OCI-LY3 (cell line): Measurements from ENCODE around the gene RNF148.

Experiments
- H2AFZ ChIP-seq: fragments of 200-600, 300-600 bp; shearing (Covaris generic); 2 replicates; pipeline ENCODE4 v1.6.0; 2014; ENCODE audit warnings: antibody characterized with exemption, low read depth, low read length
- H3K27ac ChIP-seq: fragments of 200-600, 300-600 bp; sonication (generic); 2 replicates; pipeline ENCODE4 v1.5.1; 2014; ENCODE audit warnings: mild to moderate bottlenecking, low read length, moderate library complexity, mixed read lengths
- H3K27me3 ChIP-seq: fragments of 200-600, 300-600 bp; sonication (generic); 2 replicates; pipeline ENCODE4 v1.6.1; 2014; ENCODE audit warnings: low read depth, low read length, mixed read lengths
- H3K36me3 ChIP-seq: fragments of 200-600, 300-600 bp; sonication (generic); replicated peaks from 2 replicates; pipeline ENCODE3; 2014; ENCODE audit warnings: low read depth, low read length, mixed read lengths
- H3K4me1 ChIP-seq: fragments of 300-600, 200-600 bp; sonication (generic); 2 replicates; pipeline ENCODE4 v1.6.1; 2014; ENCODE audit warnings: low read length, mixed read lengths
- H3K4me2 ChIP-seq: fragments of 200-600, 300-600 bp; sonication (generic); 2 replicates; pipeline ENCODE4 v1.6.1; 2014; ENCODE audit warnings: low read length, mixed read lengths
- H3K4me3 ChIP-seq: fragments of 300-600, 200-600 bp; sonication (generic); 2 replicates; pipeline ENCODE4 v1.5.1; 2014; ENCODE audit warnings: antibody characterized with exemption, mild to moderate bottlenecking, low read length, moderate library complexity
- H3K79me2 ChIP-seq: fragments of 300-600, 200-600 bp; shearing (Covaris generic); 2 replicates; pipeline ENCODE4 v1.6.1; 2014; ENCODE audit warnings: mild to moderate bottlenecking, low read length, mixed read lengths
- H3K9ac ChIP-seq: fragments of 300-600, 200-600 bp; shearing (Covaris generic); 2 replicates; pipeline ENCODE4 v1.6.0; 2014; ENCODE audit warnings: mild to moderate bottlenecking, low read length, moderate library complexity
- H3K9me3 ChIP-seq: fragments of 200-600, 300-600 bp; shearing (Covaris generic); 2 replicates; pipeline ENCODE4 v1.6.1; 2014; ENCODE audit warnings: low read length, mixed read lengths; ENCODE audit not compliant: insufficient read depth
- H4K20me1 ChIP-seq: fragments of 200-600, 300-600 bp; sonication (generic); 2 replicates; pipeline ENCODE4 v1.6.1; 2016; ENCODE audit warnings: low read length, mixed read lengths; ENCODE audit not compliant: insufficient read depth
- CTCF ChIP-seq: fragments of 200-600, 300-600 bp; sonication (generic); IDR thresholded peaks from 2 replicates; pipeline ENCODE4 v1.5.1; 2014; ENCODE audit warnings: antibody characterized with exemption, low read length, low read depth
- EZH2phosphoT487 ChIP-seq: fragments of 200-600 bp; shearing (Covaris generic); IDR thresholded peaks from 2 replicates; pipeline ENCODE4 v1.6.1; 2018; ENCODE audit warnings: antibody characterized with exemption, mixed run types, low read depth

The RNF148 gene

GRCh38 chr7:122692769-122693309 is 9.9 kb downstream of the RNF148 start:
- H3K9me3 ChIP-seq = peaks cover 8% of the 10 kb centered on the region; the same call in 1 of the 2 replicates
- no peaks in the 10 kb centered on the region for H4K20me1 ChIP-seq
- H3K4me3 ChIP-seq = no peak overlapping the region
- TF ChIP-seq EZH2phosphoT487 = no peak
- TF ChIP-seq CTCF = no peak
- no peaks in the 10 kb centered on the region for H3K27me3 ChIP-seq
- H3K27ac ChIP-seq = no peak overlapping the region
- H3K9ac ChIP-seq = no peak overlapping the region
- no peaks in the 10 kb centered on the region for H3K79me2 ChIP-seq
- no peaks in the 10 kb centered on the region for H3K36me3 ChIP-seq
- H2AFZ ChIP-seq = no peak overlapping the region
- no peak overlapping the region for H3K4me2 ChIP-seq
- H3K4me1 ChIP-seq = no peaks in the 10 kb centered on the region

GRCh38 chr7:122691569-122692235 is 11.0 kb downstream of the RNF148 start:
- Histone ChIP-seq H3K9me3 (peaks cover 8% of the 10 kb centered on the region; the same call in 1 of the 2 replicates), H3K36me3 (no peaks in the 10 kb centered on the region), H4K20me1 (no peaks in the 10 kb centered on the region), H2AFZ (no peak overlapping the region), H3K9ac (no peak overlapping the region), H3K4me1 (no peaks in the 10 kb centered on the region), H3K27ac (no peak overlapping the region), H3K4me2 (no peak overlapping the region), H3K4me3 (no peak overlapping the region), H3K27me3 (no peaks in the 10 kb centered on the region), H3K79me2 (no peaks in the 10 kb centered on the region)
- TF ChIP-seq CTCF (no peak), EZH2phosphoT487 (no peak)

GRCh38 chr7:122689346-122690109 is 13.2 kb downstream of the RNF148 start:
- Histone ChIP-seq H3K36me3 (no peaks in the 10 kb centered on the region), H3K27me3 (no peaks in the 10 kb centered on the region), H4K20me1 (no peaks in the 10 kb centered on the region), H3K4me3 (no peak overlapping the region), H3K79me2 (no peaks in the 10 kb centered on the region), H3K9ac (no peak overlapping the region), H3K4me1 (no peaks in the 10 kb centered on the region), H3K4me2 (no peak overlapping the region), H3K27ac (no peak overlapping the region), H2AFZ (no peak overlapping the region), H3K9me3 (peaks cover 8% of the 10 kb centered on the region; the same call in 1 of the 2 replicates)
- TF ChIP-seq EZH2phosphoT487 (no peak), CTCF (no peak; the same call in 1 of the 2 replicates)

GRCh38 chr7:122688400-122688998 is 14.2 kb downstream of the RNF148 start:
- Histone ChIP-seq H3K27ac (no peak overlapping the region), H3K4me2 (no peak overlapping the region), H3K27me3 (no peaks in the 10 kb centered on the region), H3K79me2 (no peaks in the 10 kb centered on the region), H3K4me3 (no peak overlapping the region), H3K4me1 (no peaks in the 10 kb centered on the region), H3K9me3 (peaks cover 8% of the 10 kb centered on the region; the same call in 1 of the 2 replicates), H4K20me1 (no peaks in the 10 kb centered on the region), H2AFZ (no peak overlapping the region), H3K9ac (no peak overlapping the region), H3K36me3 (no peaks in the 10 kb centered on the region)
- TF ChIP-seq CTCF = no peak
- TF ChIP-seq EZH2phosphoT487 = no peak
